ENCODE results near the gene RNF38.
"Not testable (repeated sequence)": the region's sequence is repeated elsewhere in the genome, so short reads cannot be mapped to it uniquely, and the experiment has no call there.

- not testable (repeated sequence) for TF ChIP-seq EZH2 (IDR thresholded peaks at IDR 0.05; ENCODE audit: insufficient read depth, poor library complexity, severe bottlenecking); EZH2phosphoT487 (IDR thresholded peaks at IDR 0.05; ENCODE audit: insufficient read depth, low read depth)
Measured at GRCh38 chr9:36294996-36295395, 105.1 kb downstream of the RNF38 start.
